ENCODE data around the gene BCKDK.
A peak's percentile ranks its signal among the peaks of the same experiment; 100 is the strongest.

The BCKDK gene

GRCh38 chr16:31120129-31120528, 11.9 kb downstream of the BCKDK start:
- TF ChIP-seq GABPA (IDR thresholded peaks at IDR 0.05; ENCODE audit: low read depth) (no peak), SPI1 (IDR thresholded peaks at IDR 0.05; ENCODE audit: borderline replicate concordance, low read depth) (no peak), CTCF (IDR thresholded peaks at IDR 0.05; ENCODE audit: insufficient read depth, low read length) (no peak), REST (IDR thresholded peaks at IDR 0.05; ENCODE audit: insufficient replicate concordance, low read depth) (no peak), POLR2AphosphoS5 (IDR thresholded peaks at IDR 0.05; ENCODE audit: low read depth) (no peak)
- Histone ChIP-seq H3K27me3 (ENCODE audit: insufficient read depth, poor library complexity, severe bottlenecking) (no peaks in the 10 kb centered on the region), H3K4me3 (replicated peaks; ENCODE audit: insufficient read depth, low read length) (no peak overlapping the region), H3K27ac (replicated peaks) (no peak overlapping the region)
- DNase-seq (ENCODE audit: low read depth in 1 of 2, low spot score in 1 of 2), result no peak

- no peak for DNase-seq (ENCODE audit: low read depth in 1 of 2, low spot score in 1 of 2)
- Histone ChIP-seq H3K27ac (replicated peaks) (peak overlapping the region; percentile 24), H3K27me3 (ENCODE audit: insufficient read depth, poor library complexity, severe bottlenecking) (no peaks in the 10 kb centered on the region), H3K4me3 (replicated peaks; ENCODE audit: insufficient read depth, low read length) (no peak overlapping the region)
- no peak for TF ChIP-seq CTCF (IDR thresholded peaks at IDR 0.05; ENCODE audit: insufficient read depth, low read length)
- peak; percentile 11; the same call in 1 of the 2 replicates for TF ChIP-seq SPI1 (IDR thresholded peaks at IDR 0.05; ENCODE audit: borderline replicate concordance, low read depth)
Observed at GRCh38 chr16:31125844-31126243, 17.7 kb downstream of the BCKDK start.

- no peaks in the 10 kb centered on the region for H3K27me3 ChIP-seq (ENCODE audit: insufficient read depth, poor library complexity, severe bottlenecking)
- no peak for DNase-seq (ENCODE audit: low read depth in 1 of 2, low spot score in 1 of 2)
- TF ChIP-seq POLR2AphosphoS5 (IDR thresholded peaks at IDR 0.05; ENCODE audit: low read depth), result no peak
- no peak for TF ChIP-seq REST (IDR thresholded peaks at IDR 0.05; ENCODE audit: insufficient replicate concordance, low read depth)
- no peak for TF ChIP-seq CTCF (IDR thresholded peaks at IDR 0.05; ENCODE audit: insufficient read depth, low read length)
- TF ChIP-seq SPI1 (IDR thresholded peaks at IDR 0.05; ENCODE audit: borderline replicate concordance, low read depth), result no peak
- TF ChIP-seq GABPA (IDR thresholded peaks at IDR 0.05; ENCODE audit: low read depth), result no peak
- peak overlapping the region; percentile 95 for H3K27ac ChIP-seq (replicated peaks)
- no peak overlapping the region for H3K4me3 ChIP-seq (replicated peaks; ENCODE audit: insufficient read depth, low read length)
Observed at GRCh38 chr16:31127182-31127581, 19.0 kb downstream of the BCKDK start.

Measured in HL-60 (cell line).